GM12864 (cell line): ENCODE measurements around the gene RPRD1B.

Source experiments
- DNase-seq: peaks from one replicate; pipeline ENCODE4 v3.0.0-alpha.2; 2011; ENCODE audit warnings: low read depth
- H3K4me3 ChIP-seq: 2 replicates; pipeline ENCODE4 v1.5.1; 2011; ENCODE audit warnings: mild to moderate bottlenecking, low read depth, low read length, control low read depth
- TF ChIP-seq, protein P1 (sequence below): IDR thresholded peaks from 2 replicates; pipeline ENCODE4 v1.5.1; 2011; ENCODE audit warnings: low read depth, mild to moderate bottlenecking, moderate library complexity, low read length, control low read depth, inconsistent platforms; ENCODE audit errors: missing control alignments

Gene RPRD1B

DNA sequence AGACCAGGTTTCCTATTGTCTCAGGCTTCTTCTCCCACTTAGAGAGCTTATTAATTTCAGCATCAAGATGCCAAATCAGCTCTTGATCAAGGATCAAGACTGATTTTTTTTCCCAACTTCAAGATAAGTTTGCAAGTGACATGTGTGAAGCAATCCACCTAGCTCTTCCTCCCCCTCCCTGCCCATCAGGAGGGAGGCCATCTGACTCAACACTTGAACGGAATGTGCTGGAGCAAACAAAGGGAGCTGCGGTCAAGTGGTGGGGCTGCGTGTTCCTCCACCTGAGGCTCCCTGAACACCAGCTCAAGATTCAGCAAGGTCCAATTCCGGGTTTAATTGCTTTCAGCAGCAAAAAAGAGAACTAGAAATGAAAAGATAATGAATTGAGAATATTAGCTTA lies 39.0 kb upstream of the RPRD1B start:
- H3K4me3 ChIP-seq = no peak overlapping the region
- TF ChIP-seq, protein P1, sequence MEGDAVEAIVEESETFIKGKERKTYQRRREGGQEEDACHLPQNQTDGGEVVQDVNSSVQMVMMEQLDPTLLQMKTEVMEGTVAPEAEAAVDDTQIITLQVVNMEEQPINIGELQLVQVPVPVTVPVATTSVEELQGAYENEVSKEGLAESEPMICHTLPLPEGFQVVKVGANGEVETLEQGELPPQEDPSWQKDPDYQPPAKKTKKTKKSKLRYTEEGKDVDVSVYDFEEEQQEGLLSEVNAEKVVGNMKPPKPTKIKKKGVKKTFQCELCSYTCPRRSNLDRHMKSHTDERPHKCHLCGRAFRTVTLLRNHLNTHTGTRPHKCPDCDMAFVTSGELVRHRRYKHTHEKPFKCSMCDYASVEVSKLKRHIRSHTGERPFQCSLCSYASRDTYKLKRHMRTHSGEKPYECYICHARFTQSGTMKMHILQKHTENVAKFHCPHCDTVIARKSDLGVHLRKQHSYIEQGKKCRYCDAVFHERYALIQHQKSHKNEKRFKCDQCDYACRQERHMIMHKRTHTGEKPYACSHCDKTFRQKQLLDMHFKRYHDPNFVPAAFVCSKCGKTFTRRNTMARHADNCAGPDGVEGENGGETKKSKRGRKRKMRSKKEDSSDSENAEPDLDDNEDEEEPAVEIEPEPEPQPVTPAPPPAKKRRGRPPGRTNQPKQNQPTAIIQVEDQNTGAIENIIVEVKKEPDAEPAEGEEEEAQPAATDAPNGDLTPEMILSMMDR = no peak
- no peak for DNase-seq

GRCh38 chr20:37995856-37996605 lies 37.5 kb upstream of the RPRD1B start:
- H3K4me3 ChIP-seq = no peak overlapping the region
- TF ChIP-seq, protein P1 = no peak
- DNase-seq = no peak

GRCh38 chr20:37997516-37997915 lies 36.0 kb upstream of the RPRD1B start:
- TF ChIP-seq, protein P1 = no peak

DNA sequence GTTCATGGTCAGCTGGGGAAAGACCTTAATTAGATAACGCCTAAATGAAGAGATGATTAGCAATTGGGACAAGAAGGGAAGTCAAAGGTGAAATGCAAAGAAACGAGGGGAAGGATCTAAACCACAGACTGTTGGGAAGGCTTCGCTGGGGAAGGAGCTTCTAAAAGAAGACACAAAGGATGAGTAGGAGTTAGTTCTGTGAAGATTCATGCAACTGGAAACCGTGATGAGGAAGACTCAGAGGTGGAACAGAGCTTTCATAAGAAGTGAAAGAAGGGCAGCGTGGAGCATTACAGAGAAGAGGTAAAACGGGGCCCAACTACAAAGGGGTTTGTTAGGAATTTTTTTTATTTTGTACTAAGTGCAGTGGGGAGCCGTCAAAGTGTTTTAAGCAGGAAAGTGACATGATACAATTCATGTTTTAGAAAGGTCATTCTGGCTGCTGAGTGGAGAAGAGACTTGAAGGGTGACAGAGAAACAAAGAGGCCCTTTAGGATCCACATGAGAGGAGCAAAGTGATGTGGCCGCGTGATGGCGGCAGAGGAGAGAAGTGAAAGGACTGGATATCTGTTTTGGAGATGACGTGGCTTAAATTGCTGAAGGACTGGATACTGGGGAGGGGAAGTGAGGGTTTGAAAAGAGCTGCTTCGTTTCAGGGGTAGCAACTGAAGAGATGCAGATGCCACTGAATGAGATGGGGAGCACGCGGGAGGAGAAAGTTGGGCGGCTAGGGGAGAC lies 33.9 kb upstream of the RPRD1B start:
- DNase-seq = no peak
- TF ChIP-seq, protein P1 = no peak
- H3K4me3 ChIP-seq = no peak overlapping the region

More at GRCh38 chr20:37997516-37997915, 36.0 kb upstream of the RPRD1B start:
- DNase-seq = no peak
- no peak overlapping the region for H3K4me3 ChIP-seq

DNA sequence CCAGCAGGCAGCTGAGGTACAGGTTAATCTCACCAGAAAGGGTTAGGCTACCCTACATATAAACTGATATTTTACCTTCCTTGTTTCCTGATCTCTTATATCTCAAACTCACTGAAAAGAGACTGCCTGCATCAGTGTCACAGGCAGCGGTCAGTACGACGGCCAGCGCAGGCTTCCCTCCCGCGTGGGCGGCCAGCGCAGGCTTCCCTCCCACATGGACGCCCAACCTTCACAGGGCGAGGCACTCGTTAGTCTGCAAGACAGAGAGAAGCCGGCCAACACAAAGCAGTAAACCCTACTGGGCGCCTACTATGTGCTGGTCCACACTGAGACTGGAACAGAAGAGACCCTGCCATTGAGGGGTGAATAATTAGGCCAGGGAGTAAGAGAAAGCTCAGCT lies 33.3 kb upstream of the RPRD1B start:
- TF ChIP-seq, protein P1 = no peak
- H3K4me3 ChIP-seq = no peak overlapping the region
- no peak for DNase-seq

DNA sequence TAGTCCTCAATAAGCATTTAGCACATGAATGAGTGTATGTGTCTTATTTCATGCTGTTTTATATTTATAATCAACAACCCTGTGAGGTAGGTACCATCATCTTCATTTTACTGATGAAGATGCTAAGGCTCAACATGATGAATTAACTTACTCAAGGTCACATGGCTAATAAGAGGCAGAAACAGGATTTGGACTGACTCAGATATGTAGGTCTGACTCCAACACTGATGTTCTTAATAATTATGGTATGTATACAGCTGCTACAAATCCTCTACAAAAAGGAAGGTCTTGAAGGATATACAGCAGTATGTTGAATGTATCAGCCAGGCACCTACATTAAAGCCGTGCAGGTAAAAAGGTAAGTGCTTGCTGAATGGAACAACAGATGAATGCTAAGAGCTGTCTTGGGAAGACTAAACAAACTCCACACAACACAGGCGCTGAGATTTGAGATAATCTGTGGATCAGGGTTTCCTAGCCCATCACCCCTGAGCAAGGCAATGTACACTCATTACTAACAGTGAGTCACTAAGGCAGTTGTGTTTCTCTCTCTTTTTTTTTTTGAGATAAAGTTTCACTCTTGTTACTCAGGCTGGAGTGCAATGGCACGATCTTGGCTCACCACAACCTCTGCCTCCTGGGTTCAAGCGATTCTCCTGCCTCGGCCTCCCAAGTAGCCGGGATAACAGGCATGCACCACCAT lies 32.2 kb upstream of the RPRD1B start:
- DNase-seq = no peak
- TF ChIP-seq, protein P1 = no peak
- H3K4me3 ChIP-seq = no peak overlapping the region
